ENCODE measurements around the gene CNTN4. TPM values are rescaled to one million over a fixed set of nuclear protein-coding genes. Genes with fewer than 3 reads are reported as not detected.

The CNTN4 gene
- total and polyA plus RNA-seq, 7 donors: 0.17 to 3.2 (median 0.42) TPM

DNA sequence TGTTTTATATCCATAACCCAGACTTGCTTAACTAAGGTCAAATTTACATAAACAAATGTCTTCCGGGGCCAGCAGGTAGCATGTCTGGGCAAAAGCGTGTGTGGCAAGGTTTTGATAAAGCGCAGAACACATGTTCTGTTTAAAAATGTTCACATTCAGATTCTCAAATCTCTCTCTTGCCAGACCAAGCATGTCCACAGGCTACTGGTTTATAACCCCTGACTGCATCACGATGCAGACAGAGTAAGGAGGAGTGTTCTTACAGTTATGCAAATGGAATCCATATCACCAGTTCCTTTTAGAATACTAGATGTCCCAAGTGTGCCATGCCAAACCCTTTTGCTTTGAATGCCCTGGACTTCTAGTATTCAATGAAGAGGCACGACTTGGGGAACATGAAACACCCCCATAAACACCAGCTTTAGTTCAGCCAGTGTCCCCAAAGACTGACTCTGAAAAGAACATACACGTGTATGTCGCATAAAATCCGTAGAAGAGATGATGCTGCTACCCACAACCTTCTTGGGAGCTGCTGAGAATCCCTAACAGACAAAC, 412.0 kb downstream of the CNTN4 start:
- no peaks in the 10 kb centered on the region for H3K36me3 ChIP-seq (ENCODE audit: insufficient read depth in 1 of 2, low read depth in 1 of 2)
- no peaks in the 10 kb centered on the region for H3K4me1 ChIP-seq
- intact Hi-C loops (cut with DNase I): no loop called here
- H3K9me3 ChIP-seq: no peaks in the 10 kb centered on the region
- ATAC-seq (no peak), DNase-seq (no peak)
- H3K4me3 ChIP-seq: no peak overlapping the region
- TF ChIP-seq, protein P1, sequence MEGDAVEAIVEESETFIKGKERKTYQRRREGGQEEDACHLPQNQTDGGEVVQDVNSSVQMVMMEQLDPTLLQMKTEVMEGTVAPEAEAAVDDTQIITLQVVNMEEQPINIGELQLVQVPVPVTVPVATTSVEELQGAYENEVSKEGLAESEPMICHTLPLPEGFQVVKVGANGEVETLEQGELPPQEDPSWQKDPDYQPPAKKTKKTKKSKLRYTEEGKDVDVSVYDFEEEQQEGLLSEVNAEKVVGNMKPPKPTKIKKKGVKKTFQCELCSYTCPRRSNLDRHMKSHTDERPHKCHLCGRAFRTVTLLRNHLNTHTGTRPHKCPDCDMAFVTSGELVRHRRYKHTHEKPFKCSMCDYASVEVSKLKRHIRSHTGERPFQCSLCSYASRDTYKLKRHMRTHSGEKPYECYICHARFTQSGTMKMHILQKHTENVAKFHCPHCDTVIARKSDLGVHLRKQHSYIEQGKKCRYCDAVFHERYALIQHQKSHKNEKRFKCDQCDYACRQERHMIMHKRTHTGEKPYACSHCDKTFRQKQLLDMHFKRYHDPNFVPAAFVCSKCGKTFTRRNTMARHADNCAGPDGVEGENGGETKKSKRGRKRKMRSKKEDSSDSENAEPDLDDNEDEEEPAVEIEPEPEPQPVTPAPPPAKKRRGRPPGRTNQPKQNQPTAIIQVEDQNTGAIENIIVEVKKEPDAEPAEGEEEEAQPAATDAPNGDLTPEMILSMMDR (IDR thresholded peaks at IDR 0.05): no peak
- WGBS, 3 donors: 66 to 70% (median 69%) methylated on average over 8 of the region's 8 CpGs
- no peaks in the 10 kb centered on the region for H3K27me3 ChIP-seq (ENCODE audit: insufficient read depth in 3 of 3, low read length in 2 of 3)
- no peak overlapping the region for H3K27ac ChIP-seq

DNA sequence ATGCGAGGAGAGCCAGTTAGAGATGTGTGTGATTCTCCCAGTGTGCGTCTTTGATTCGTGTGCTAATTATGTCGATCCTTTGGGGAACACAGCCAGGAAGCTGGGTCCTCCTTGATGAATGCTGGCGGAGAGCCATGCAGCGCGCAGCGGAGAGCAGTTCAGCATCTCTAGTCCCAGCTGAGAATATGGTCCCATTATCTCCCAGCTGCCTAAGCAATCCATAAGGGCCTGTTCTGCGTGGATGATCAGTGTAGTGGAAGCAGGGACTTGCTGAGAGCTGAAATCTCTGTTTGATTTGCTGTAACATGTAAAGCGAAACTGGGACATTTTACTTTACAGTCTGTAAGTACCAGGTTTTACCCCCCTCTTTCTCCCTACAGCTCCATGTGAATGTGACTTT, 412.7 kb downstream of the CNTN4 start:
- ATAC-seq: no peak
- TF ChIP-seq, protein P1 (IDR thresholded peaks at IDR 0.05): no peak
- 24 to 34% (median 33%) methylated on average over 10 of the region's 10 CpGs for WGBS, 3 donors

DNA sequence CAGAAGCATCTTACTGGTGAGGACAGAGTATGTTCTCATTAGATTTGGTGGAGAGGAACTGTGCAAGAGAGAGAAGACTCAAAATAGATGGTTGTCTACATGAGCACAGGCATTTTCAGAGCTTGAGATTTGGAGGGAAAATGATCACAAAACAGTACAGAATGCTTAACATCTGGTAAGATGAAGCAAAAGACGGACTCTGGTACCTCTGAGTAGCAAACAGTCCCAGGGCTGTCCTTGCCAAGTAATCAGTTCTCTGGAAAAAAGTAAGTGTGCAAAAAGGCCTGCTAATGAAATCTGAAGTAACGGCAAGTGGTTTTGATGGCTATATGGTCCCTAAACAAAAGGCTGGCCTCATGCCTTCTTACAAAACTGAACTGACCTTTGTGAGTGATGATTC, 414.2 kb downstream of the CNTN4 start:
- WGBS, 3 donors: 51 to 63% (median 51%) methylated on average over 2 of the region's 2 CpGs
- H3K4me1 ChIP-seq: no peaks in the 10 kb centered on the region
- intact Hi-C loops (cut with DNase I): no loop called here
- no peaks in the 10 kb centered on the region for H3K9me3 ChIP-seq
- H3K27me3 ChIP-seq (ENCODE audit: insufficient read depth in 3 of 3, low read length in 2 of 3): no peaks in the 10 kb centered on the region
- no peak overlapping the region for H3K27ac ChIP-seq
- TF ChIP-seq, protein P1 (IDR thresholded peaks at IDR 0.05): no peak
- H3K36me3 ChIP-seq (ENCODE audit: insufficient read depth in 1 of 2, low read depth in 1 of 2): no peaks in the 10 kb centered on the region
- no peak overlapping the region for H3K4me3 ChIP-seq
- ATAC-seq: no peak
- no peak for DNase-seq

More for the DNA sequence above, 412.7 kb downstream of the CNTN4 start:
- Histone ChIP-seq H3K27me3 (ENCODE audit: insufficient read depth in 3 of 3, low read length in 2 of 3) (no peaks in the 10 kb centered on the region), H3K4me3 (no peak overlapping the region), H3K9me3 (no peaks in the 10 kb centered on the region), H3K4me1 (no peaks in the 10 kb centered on the region), H3K27ac (no peak overlapping the region), H3K36me3 (ENCODE audit: insufficient read depth in 1 of 2, low read depth in 1 of 2) (no peaks in the 10 kb centered on the region)
- peak in 1 of 2 donors; percentile 44 for DNase-seq
- intact Hi-C loops (cut with DNase I): no loop called here

DNA sequence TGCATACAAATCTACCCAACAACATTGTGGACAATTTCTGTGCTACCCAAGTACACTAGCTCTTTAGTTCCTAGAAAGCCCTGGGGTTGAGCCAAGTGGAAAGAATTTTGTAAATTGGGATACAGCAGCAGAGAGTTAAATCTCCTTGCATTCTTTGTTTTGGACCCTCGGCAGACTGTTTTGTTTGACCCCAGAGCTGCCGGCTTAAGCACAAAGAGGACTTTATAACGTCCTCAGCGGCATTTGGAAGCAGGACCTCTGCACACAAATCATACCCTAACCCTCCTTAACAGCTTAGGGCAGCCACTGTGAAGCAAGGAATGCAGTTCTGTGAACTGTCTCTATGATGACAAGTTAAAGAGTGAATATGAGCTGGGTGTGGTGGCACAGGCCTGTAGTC, 415.3 kb downstream of the CNTN4 start:
- ATAC-seq (no peak), DNase-seq (no peak)
- WGBS, 3 donors: 16 to 23% (median 20%) methylated on average over 4 of the region's 4 CpGs
- Histone ChIP-seq H3K9me3 (no peaks in the 10 kb centered on the region), H3K4me3 (no peak overlapping the region), H3K36me3 (ENCODE audit: insufficient read depth in 1 of 2, low read depth in 1 of 2) (no peaks in the 10 kb centered on the region), H3K4me1 (no peaks in the 10 kb centered on the region), H3K27ac (no peak overlapping the region), H3K27me3 (ENCODE audit: insufficient read depth in 3 of 3, low read length in 2 of 3) (no peaks in the 10 kb centered on the region)
- intact Hi-C loops (cut with DNase I): no loop called here
- TF ChIP-seq, protein P1 (IDR thresholded peaks at IDR 0.05): no peak

Data from psoas muscle (tissue), 8 donors.